DMS 273 (cell line): ENCODE results near the gene GRK1.
"Not testable (repeated sequence)": the region's sequence is repeated elsewhere in the genome, so short reads cannot be mapped to it uniquely, and the experiment has no call there.

Experiments
- DNase-seq: peaks from one replicate; lab custom pipeline; 2025; ENCODE audit not compliant: unreplicated experiment; lab: John Stamatoyannopoulos, UW

Gene GRK1

DNA sequence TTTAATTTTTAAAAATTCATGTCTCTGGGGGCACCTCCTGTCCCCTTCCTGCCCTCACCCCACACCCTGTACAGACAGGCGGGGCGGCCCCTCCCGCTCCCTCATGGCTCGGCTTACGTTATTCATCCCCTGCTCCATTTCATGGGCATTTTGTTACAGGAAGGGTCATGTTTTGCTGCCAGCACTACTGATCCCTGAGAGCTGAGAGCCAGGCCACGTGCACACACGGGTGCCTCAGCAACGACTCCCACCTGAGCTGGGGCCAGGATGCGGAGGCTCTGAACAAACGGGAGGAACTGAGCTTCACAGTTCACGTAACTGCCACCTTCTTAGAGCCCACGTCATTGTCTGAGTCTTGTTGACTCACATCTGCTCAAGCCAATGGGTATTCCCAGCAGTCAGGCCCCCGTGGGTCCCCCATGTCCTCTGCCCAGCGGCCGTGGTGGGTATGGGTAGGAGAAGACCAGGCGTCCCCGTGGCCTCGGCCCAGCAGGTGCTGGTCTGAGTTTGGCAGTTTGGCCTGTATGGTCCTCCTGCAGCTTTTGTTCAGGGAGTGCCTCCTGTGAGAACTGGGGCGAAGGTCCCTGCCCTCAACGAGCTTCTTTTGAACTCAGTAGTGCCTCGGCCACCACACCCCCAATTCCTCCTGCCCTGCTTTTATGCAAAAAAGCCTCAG lies 75.6 kb downstream of the GRK1 start:
- DNase-seq: no peak

DNA sequence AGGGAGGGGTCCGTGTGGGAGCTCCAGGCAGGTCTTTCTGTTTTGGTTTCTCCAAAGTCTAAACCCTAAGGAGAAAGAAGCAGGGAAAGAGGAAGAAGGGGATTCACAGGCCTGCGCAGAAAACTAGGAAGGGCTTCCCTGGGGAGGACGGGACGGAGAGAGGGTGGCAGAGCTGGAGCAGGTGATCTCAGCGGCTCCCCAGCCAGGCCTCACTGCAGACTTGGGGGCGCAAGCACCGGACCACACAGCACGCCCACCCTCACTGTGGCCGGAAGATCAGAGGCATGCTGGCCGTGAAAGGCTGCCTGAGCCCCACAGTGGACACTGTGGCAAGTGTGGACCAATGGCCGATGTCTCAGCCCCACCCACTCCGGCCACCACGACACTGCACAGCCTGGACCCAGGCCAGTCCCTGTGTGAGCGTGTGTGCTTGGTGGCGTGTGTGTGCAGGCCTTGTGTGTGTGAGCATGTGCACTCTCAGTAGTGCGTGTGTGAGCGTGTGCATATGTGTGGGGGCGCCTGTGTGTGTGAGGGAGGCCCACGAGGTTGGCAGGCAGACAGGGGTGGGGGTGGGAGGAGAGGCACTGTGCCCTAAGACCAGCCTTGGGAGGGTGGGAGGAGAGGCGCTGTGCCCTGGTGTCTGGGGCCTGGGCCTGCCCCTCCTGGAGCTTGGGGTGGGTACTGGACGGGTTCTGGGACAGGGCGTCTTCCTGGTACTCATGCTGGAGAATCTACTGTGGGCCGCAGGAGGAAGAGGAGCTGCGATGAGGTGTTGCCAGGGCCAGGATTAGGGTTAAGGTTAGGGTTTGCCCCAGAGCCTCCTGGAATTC lies 76.6 kb downstream of the GRK1 start:
- no peak for DNase-seq

DNA sequence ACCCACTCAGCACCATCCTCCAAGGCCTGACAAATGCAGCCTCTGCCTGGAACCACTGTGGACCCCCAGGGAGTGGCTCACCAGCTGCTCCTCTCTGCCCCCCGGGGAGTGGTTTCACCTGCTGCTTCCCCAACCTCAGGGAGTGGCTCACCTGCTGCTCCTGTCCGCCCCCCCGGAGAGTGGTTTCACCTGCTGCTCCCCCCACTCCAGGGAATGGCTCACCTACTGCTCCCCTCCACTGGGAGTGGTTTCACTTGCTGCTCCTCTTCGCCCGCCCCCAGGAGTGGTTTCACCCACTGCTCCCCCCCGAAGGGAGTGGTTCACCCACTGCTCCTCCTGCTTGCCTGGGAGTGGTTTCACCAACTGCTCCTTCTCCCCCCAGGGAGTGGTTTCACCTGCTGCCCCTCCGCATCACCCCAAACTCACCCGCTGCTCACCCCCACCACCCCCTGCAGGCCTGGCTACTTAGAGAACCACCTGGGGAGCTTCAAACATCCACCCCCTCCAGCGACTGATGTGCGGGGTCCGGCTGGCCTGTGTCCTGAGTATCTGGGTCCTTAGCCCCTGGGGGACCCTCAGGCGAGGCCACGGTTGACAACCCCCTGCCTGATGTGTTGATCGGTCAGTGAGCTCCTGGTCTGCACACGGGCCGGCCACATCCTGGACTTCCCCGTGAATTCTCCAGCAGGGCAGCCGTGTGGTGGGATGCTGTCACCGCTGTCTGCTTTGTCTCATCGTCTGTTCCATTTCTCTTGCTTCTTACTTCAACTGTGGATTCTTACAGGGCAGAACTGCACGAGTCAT lies 77.4 kb downstream of the GRK1 start:
- no peak for DNase-seq

DNA sequence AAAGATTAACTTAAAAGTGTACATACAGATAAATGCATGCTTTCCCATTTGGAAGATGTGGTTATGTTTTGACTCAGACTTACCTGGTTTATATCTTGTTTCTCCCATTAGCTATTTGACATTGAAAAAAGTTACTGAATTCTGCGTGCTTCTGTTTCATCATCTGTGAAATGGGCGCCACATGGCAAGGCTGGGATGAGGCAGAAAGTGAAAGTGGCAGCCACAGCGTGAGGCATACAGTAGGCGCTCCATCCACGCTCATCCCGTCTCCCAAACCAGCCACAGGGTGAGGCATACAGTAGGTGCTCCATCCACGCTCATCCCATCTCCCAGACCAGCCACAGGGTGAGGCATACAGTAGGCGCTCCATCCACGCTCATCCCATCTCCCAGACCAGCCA lies 78.0 kb downstream of the GRK1 start:
- DNase-seq: no peak

DNA sequence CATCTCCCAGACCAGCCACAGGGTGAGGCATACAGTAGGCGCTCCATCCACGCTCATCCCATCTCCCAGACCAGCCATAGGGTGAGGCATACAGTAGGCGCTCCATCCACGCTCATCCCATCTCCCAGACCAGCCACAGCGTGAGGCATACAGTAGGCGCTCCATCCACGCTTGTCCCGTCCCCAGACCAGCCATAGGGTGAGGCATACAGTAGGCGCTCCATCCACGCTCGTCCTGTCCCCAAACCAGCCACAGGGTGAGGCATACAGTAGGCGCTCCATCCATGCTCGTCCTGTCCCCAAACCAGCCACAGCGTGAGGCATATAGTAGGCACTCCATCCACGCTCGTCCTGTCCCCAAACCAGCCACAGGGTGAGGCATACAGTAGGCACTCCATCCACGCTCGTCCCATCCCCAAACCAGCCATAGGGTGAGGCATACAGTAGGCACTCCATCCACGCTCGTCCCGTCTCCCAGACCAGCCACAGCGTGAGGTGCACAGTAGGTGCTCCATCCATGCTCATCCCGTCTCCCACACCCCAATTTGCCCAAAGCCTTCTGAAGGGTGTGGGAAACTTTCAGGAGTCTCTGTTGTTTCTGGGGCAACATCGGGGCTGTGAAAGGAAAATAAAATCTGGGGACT lies 78.6 kb downstream of the GRK1 start:
- not testable (repeated sequence) for DNase-seq

DNA sequence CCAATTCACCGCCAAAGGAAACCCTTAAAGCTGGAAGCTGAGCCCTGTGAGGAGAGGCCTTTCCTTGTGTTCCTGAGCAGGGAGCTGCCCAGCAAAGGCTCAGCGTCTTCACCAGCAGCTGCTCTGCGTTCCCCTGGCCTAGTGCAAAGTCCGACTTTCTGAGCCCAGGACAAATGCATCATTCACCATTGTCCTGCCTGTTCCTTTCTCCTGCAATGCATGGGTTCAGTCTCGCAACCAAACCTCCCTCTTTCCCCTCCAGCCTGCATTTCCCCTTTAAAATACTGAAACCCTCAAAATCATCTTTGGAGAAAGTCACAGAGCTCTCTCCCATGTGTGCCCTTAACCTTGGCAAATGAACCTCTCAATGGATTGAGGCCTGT lies 79.1 kb downstream of the GRK1 start:
- no peak for DNase-seq

DNA sequence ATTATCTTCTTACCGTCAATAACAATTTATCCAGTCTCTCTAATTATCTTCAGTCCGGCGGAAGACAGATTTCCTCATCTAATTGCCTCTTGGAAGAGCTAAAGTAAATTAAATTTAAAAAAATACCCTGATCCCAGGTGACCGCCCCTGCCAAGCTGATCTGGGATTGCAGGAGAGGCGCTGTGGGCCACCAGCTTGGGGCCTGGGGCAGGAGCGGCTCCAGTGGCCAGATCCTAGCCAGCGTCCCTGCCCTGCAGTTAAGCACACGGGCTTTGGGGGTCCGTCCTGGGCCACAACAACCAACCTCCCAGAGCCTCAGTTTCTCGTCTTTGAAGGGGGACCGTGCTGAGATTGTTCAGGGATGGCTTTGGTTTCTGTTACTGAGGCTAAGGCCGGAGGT lies 79.7 kb downstream of the GRK1 start:
- DNase-seq: no peak

DNA sequence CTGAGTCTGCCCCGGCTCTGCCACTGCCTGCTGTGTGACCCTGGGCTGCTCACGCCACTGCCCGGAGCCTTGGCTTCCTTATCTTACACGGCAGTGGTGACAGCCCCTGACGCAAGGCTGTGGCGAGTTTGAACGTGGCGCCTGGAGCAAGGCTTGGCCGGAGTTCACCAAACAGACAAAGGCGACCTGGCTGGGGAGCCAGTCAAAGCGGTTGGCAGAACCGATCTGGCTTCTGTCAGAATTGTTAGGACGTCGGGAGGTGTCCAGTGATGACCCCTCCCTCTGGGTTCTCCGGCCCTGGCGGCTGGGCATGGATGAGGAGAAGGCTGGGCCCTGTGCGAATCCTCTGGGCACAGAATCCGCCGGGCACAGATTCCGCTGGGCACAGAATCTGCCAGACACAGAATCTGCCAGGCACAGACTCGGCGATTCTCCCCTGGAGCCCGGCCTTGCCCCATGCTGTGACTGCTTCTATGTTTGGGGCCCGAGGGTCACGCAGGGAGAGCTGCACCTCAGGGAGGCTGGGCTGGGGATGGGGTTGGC lies 80.3 kb downstream of the GRK1 start:
- DNase-seq: no peak

DNA sequence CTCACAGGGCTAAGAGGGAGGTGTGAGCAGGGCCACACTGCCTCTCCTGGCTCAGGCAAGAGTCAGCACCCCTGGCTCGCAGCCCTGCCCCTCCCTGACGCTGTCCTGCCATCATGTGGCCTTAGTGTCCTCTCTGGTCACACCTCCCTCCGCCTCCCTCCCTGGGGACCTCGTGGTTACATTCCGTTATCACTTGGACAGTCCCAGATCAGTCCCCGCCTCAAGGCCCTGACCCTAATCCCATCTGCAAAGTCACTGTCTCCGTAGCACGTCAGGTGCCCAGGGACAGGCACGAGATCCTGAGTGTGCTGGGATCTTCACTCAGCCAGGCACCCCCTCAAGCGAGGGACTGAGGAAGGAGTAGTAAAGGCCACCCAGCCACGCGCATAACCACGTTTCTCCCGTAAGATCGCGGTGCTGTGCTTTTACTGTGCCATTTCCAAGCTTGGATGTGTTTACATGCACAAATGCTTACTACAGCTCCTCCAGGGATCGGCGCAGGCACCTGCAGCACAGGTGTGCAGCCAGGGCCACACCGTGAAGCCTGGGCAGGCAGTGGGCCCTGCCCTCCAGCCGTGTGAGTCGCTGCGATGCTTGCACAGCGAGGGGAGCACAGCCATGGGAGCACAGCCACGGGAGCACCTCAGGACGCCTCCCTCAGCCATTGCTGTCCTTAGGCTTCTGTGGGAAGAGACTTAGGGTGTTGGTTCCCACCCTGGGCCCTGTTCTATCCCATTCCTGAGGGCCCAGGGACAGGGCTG lies 81.3 kb downstream of the GRK1 start:
- DNase-seq: no peak

DNA sequence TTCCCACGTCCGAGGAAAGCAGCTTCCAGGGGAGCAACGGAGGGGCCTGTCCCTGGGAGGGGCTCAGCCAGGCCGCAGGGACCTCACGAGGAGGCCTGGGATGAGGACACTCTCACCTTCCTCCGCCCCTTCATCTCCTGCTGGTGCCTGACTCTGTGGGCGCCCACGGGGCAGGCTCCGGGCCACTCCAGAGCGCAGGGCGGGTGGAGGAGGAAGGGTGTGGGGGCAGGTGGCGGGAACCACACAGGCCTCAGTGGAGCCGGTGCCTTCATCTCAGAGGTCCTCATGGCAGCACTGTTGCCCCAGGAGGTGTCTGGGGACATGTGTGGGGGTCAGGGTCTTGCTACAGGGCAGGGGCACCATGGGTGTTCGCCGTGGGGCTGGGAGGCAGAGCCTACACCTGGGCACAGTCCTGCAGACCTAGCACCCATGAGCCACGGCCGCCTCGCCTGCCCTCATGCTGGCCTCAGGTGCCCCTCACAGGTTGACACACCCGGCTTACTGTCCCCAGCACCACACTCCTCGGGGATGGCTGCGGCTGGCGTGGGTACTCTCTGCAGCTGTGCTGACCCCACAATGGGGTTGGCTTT lies 81.9 kb downstream of the GRK1 start:
- no peak for DNase-seq

DNA sequence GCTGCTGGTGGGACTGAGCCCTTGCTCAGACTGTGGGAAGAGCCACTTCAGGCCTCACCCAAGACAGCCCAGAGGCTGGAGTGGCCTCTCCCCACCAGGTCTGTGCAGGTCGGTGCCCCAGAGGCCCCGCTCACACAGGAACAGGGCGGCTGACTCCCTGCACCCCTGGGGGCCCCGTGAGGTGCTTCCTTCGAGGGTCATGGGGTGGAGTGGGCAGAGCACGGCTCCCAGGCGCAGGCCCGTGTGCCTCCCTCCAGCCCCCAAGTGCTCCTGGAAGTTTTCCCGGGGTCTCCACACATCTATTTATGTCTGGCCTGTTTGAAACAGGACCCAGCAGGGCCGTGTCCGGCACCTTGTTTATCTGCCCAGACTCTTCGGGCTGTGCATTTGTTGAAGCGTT lies 82.5 kb downstream of the GRK1 start:
- DNase-seq: no peak

DNA sequence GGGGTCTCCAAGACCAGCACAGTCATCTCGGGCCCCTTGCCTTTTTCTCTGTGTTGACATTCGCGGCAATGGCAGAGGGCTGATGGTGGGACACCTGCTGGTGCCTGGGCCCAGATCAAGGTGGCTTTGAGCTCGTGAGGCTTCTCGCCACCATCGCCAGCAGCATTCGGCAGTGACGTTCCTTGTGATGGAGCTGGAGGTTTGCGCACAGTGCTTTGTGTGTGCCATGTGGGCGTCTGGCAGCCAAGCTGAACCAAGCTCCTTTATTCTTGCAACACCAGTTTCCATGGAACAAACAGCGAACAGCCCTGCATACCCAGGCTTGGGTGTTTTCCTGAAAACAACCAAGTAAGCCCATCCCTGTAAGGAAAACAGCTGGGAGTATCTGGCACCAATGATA lies 82.9 kb downstream of the GRK1 start:
- DNase-seq: no peak

DNA sequence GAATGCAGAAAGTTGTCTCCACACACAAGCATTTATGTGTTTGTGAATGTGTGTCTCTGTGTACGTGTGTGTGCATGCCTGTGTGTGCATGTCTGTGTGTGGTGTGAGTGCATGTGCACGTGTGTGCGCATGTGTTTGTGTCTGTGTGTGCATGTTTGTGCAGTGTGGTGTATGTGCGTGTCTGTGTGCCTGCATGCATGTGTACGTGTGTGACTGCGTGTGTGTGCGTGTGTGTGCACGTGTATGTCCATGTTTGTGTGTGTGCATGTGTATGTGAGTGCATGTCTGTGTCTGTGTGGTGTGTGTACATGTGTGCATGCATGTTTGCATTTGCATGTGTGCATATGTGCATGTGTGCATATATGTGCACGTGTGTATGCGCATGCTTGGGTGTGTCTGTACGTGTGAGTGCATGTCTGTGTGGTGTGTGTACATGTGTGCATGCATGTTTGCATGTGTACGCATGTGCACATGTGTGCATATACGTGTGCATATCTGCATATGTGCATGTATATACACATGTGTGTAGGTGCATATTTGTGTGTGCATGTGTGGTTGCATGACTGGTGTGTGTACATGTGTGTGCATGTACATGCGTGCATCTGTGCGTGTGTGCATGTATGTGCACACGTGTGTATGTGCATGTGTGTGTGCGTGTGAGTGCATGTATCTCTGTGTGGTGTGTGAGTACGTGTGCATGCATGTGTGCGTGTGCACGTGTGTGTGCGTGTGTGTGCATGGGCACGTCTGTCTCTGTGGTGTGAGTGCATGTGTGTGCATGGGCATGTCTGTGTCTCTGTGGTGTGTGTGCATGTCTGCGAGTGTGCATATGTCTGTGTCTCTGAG lies 83.8 kb downstream of the GRK1 start:
- DNase-seq: no peak

DNA sequence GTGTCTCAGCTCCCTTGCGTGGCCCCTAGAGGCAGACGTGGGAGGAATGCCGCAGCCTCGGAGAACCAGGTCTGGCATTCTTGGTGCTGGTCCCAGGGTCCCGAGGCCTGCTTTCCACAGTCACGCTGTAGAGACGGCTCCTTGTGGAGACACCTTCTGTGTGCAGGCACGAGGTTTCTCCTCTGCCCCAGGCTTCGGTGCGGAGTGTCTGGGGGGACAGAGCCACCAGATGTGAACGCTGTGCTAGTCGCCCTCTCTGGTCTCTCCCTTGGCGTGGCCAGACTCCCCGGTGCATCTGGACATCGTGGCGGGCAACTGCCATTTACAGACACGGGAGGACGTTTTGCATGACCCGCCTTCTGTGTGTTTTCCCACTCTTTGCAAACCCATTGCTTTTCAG lies 84.5 kb downstream of the GRK1 start:
- no peak for DNase-seq

DNA sequence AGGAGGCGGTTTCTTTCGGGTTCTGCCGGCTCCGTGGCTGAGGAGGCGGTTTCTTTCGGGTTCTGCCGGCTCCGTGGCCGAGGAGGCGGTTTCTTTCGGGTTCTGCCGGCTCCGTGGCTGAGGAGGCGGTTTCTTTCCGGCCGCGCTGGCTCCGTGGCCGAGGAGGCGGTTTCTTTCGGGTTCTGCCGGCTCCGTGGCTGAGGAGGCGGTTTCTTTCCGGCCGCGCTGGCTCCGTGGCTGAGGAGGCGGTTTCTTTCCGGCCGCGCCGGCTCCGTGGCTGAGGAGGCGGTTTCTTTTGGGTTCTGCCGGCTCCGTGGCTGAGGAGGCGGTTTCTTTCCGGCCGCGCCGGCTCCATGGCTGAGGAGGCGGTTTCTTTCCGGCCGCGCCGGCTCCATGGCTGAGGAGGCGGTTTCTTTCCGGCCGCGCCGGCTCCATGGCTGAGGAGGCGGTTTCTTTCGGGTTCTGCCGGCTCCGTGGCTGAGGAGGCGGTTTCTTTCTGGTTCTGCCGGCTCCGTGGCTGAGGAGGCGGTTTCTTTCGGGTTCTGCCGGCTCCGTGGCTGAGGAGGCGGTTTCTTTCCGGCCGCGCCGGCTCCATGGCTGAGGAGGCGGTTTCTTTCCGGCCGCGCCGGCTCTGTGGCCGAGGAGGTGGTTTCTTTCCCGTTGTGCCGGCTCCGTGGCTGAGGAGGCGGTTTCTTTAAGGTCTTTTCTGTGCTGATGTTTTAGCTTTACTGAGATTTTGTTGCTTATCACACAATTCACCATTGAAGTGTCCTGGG lies 85.4 kb downstream of the GRK1 start:
- DNase-seq: not testable (repeated sequence)

DNA sequence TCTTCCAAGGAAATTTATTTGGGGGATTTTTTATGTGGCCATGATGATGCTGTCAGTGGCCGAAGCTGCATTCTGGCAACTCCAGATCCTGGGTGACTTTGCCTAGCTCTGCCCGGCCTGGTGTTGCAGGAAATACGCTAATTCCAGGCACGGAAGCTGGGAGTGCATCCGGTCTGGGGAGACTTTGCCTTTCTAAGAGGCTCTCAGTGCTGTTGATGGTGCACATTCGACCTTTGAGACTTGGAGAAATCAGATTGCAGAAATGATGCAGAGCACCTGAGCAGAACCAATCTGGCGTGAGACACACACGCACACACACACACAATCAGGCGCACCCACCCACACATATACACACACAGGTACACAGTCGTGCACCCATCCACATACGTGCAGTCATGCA lies 86.2 kb downstream of the GRK1 start:
- no peak for DNase-seq

DNA sequence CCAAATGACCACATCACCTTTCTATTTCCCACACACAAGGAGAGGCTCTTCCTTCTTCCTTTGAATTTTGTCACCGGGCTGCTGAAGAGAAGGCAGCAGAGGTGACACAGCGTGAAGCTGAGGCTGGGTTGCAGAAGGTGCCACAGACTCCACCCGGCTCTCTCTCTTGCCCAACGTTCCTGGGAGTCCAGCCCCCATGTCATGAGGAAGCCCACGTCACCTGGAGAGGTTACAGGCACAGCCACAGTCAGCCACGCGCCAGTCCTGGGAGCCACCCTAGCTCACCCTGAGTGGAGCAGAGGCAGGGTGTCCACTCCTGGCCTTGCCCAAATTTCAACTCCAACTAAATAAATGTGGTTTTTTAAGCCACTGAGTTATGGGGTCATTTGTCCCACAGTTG lies 87.2 kb downstream of the GRK1 start:
- DNase-seq: no peak

DNA sequence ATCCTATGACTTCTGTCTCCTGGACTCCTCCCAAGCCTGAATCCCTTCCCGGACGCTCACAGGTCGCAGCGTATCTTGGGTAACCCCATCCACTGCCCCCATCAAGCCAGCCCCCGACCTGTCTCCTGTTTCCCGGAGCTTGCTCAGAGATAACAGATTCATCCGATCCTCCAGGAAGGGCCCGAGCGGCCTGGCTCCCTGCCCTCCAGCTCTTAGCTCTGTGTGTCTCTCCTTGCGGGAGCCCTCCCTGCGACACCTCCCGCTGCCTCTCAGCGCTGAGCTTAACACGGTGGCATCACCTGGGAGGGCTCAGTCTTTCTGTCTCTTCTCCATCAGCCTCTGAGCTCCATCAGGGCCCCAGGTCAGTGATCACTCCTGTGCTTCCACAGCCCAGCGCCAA lies 87.7 kb downstream of the GRK1 start:
- no peak for DNase-seq
